ENCODE results near the gene CALM3.

GRCh38 chr19:46605356-46605821, 4.3 kb downstream of the CALM3 start:
- no peak for TF ChIP-seq CTCF (optimal IDR thresholded peaks at IDR 0.05 in 1 of 3, IDR thresholded peaks at IDR 0.05 in 1 of 3, conservative IDR thresholded peaks at IDR 0.05 in 1 of 3; ENCODE audit: extremely low read depth in 1 of 3, insufficient read depth in 2 of 3, low read length in 3 of 3)
- TF ChIP-seq EZH2 (IDR thresholded peaks at IDR 0.05; ENCODE audit: low read length), result no peak
